Limb (tissue), 2 donors: ENCODE measurements around the gene PCDHGA8.
"Not testable (repeated sequence)": the region's sequence is repeated elsewhere in the genome, so short reads cannot be mapped to it uniquely, and the experiment has no call there.

ENCODE experiments used
- DNase-seq, 2 donors: peaks; one replicate each; pipeline ENCODE4 v3.0.0-alpha.2; 2016; ENCODE audit errors: extremely low spot score in 2 of 2

Gene PCDHGA8

DNA sequence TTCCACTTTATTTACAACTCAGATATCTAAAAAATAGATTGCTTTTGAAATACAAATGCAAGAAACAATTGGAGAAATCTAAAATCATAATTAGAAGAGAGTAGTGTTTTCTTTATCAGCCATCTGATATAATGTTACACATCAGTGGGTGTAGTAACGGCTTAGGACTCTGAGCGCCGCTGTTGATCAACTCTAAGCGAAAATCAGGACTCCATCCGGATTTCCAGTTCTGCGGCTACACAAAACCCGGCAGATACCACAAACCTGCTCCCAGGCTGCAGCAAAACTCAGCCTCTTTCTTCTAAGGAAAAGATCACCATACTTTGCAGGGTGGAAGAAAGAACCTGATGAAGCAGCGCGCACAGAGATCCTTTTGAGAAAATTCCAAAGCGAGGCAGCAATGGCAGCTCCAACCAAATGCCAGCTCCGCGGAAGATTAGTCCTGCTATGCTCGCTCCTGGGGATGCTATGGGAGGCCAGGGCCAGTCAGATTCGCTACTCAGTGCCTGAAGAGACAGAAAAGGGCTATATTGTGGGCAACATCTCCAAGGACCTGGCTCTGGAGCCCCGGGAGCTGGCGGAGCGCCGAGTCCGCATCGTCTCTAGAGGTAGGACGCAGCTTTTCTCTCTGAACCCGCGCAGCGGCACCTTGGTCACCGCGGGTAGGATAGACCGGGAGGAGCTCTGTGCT is 10.3 kb downstream of the PCDHGA8 start, which contains the start of gene PCDHGA9:
Gene PCDHGA9, plus strand, starts transcription at position 226 of the 691 bp plus-strand sequence. Its CDS starts 175 bp downstream, at position 401.
- peak in 1 of 2 donors; percentile 3 for DNase-seq

DNA sequence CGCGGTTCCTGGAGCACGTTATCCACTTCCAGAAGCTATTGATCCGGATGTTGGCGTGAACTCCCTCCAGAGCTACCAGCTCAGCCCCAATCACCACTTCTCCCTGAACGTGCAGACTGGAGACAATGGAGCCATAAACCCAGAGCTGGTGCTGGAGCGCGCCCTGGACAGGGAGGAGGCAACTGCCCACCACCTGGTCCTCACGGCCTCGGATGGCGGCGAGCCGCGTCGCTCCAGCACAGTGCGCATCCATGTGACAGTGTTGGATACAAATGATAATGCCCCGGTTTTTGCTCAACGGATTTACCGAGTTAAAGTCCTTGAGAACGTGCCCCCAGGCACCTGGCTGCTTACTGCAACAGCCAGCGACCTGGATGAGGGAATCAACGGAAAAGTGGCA is 11.0 kb downstream of the PCDHGA8 start:
- DNase-seq: no peak

DNA sequence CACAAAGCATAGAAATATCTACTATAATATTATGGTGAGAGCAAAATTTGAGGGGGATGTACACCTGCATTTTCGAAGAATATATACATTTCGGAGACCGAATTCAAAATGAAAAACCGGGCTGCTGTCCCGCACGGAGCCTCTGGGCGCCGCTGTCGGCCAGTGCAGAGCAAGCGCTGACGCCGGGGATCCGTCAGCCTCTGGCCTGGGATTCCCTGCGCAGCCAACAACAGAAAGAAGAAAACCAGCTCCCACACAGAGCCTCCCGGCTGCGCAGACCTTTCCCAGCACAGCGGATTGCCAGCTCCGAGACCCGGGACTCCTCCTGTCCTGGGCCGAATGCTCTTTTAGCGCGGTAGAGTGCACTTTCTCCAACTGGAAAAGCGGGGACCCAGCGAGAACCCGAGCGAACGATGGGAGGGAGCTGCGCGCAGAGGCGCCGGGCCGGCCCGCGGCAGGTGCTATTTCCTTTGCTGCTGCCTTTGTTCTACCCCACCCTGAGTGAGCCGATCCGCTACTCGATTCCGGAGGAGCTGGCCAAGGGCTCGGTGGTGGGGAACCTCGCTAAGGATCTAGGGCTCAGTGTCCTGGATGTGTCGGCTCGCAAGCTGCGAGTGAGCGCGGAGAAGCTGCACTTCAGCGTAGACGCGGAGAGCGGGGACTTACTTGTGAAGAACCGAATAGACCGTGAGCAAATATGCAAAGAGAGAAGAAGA is 15.5 kb downstream of the PCDHGA8 start, which contains the start of gene PCDHGB6:
Gene PCDHGB6, plus strand, starts transcription at position 232 of the 716 bp plus-strand sequence. Its CDS starts 182 bp downstream, at position 414.
- peak; percentile 16 to 61 for DNase-seq

DNA sequence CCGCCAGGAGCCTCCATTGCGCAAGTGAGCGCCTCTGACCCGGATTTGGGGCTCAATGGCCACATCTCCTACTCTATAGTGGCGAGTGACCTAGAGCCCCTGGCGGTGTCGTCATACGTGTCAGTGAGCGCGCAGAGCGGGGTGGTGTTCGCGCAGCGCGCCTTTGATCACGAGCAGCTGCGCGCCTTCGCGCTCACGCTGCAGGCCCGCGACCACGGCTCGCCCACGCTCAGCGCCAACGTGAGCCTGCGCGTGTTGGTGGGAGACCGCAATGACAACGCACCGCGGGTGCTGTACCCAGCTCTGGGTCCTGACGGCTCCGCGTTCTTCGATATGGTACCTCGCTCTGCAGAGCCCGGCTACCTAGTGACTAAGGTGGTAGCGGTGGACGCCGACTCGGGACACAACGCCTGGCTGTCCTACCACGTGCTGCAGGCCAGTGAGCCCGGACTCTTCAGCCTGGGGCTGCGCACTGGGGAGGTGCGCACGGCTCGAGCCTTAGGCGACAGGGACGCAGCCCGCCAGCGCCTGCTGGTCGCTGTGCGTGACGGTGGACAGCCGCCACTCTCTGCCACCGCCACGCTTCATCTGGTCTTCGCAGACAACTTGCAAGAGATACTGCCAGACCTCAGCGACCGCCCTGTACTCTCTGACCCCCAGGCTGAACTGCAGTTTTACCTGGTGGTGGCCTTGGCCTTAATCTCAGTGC is 17.3 kb downstream of the PCDHGA8 start:
- DNase-seq: no peak

DNA sequence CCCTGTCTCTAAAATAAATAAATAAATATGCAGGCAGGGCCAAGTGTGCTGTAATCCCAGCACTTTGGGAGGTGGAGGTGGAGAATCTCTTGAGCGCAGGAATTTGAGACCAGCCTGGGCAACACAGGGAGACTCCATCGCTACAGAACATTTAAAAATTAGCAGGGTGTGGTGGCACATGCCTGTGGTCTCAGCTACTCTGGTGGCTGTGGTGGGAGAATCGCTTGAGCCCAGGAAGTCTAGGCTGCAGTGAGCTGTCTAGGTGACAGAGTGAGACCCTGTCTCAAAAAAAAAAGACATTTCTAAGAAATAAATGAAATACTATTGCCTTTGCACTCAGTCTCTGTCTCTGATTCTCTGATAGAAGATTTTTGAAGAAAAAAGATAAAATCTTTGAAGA is 19.1 kb downstream of the PCDHGA8 start:
- DNase-seq: no peak

DNA sequence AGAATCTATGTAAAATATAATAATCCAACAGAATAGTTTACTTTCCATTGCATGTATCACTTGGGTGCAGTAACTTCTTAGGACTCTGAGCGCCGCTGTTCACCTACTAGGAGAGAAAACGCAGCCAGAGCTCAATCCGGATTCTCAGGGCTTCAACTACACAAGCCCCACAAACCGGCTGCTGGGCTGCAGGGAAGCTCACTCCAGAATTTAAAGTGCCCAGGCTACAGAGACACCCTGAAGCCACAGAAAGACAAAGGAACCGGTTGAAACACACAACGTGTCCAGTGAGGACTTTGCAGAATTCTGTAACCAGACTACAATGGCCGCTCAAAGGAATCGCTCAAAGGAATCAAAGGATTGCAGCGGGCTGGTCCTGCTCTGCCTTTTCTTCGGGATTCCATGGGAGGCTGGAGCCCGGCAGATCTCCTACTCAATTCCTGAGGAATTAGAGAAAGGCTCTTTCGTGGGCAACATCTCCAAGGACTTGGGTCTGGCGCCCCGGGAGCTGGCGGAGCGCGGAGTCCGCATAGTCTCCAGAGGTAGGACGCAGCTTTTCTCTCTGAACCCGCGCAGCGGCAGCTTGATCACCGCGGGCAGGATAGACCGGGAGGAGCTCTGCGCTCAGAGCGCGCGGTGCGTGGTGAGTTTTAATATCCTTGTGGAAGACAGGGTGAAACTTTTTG is 20.6 kb downstream of the PCDHGA8 start, which contains the start of gene PCDHGA10:
Gene PCDHGA10, plus strand, starts transcription at position 134 of the 686 bp plus-strand sequence. Its CDS starts 189 bp downstream, at position 323.
- DNase-seq: peak in 1 of 2 donors; percentile 5

DNA sequence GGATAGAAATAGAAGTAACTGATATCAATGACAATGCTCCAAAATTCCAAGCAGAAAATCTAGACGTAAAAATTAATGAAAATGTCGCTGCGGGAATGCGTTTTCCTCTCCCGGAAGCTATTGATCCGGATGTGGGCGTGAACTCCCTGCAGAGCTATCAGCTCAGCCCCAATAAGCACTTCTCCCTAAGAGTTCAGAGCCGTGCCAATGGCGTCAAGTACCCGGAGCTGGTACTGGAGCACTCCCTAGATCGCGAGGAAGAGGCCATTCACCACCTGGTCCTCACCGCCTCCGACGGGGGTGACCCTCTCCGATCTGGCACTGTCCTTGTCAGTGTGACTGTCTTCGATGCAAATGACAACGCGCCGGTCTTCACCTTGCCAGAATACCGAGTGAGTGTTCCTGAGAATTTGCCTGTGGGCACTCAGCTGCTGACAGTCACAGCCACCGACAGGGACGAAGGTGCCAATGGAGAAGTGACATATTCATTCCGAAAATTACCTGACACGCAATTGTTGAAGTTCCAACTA is 21.2 kb downstream of the PCDHGA8 start:
- no peak for DNase-seq

DNA sequence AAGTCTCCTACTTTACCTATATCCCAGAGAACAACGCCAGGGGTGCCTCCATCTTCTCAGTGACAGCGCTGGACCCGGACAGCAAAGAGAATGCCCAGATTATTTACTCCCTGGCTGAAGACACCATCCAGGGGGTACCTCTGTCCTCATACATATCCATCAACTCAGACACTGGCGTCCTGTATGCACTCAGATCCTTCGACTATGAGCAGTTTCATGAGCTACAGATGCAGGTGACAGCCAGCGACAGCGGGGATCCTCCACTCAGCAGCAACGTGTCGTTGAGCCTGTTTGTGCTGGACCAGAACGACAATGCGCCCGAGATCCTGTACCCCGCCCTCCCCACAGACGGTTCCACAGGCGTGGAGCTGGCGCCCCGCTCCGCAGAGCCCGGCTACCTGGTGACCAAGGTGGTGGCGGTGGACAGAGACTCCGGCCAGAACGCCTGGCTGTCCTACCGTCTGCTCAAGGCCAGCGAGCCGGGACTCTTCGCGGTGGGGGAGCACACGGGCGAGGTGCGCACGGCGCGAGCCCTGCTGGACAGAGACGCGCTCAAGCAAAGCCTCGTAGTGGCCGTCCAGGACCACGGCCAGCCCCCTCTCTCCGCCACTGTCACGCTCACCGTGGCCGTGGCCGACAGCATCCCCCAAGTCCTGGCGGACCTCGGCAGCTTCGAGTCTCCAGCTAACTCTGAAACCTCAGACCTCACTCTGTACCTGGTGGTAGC is 22.3 kb downstream of the PCDHGA8 start:
- DNase-seq: not testable (repeated sequence)

DNA sequence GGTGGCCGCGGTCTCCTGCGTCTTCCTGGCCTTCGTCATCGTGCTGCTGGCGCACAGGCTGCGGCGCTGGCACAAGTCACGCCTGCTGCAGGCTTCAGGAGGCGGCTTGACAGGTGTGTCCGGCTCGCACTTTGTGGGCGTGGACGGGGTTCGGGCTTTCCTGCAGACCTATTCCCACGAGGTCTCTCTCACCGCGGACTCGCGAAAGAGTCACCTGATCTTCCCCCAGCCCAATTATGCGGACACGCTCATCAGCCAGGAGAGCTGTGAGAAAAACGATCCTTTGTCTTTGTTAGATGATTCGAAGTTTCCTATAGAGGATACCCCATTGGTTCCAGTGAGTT is 22.8 kb downstream of the PCDHGA8 start:
- DNase-seq: not testable (repeated sequence)

DNA sequence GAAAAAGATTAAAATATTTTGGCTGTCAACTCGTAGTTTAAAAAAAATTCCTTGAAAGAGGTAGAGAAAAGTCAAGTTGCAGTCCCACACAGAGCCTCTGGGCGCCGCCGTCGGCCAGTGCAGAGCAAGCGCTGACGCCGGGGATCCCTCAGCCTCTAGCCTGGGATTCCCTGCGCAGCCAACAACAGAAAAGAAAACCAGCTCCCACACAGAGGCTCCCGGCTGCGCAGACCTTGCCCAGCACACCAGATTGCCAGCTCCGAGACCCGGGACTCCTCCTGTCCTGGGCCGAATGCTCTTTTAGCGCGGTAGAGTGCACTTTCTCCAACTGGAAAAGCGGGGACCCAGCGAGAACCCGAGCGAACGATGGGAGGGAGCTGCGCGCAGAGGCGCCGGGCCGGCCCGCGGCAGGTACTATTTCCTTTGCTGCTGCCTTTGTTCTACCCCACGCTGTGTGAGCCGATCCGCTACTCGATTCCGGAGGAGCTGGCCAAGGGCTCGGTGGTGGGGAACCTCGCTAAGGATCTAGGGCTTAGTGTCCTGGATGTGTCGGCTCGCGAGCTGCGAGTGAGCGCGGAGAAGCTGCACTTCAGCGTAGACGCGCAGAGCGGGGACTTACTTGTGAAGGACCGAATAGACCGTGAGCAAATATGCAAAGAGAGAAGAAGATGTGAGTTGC is 25.2 kb downstream of the PCDHGA8 start, which contains the start of gene PCDHGB7:
Gene PCDHGB7, plus strand, starts transcription at position 184 of the 679 bp plus-strand sequence. Its CDS starts 183 bp downstream, at position 367.
- peak; percentile 44 to 67 for DNase-seq

DNA sequence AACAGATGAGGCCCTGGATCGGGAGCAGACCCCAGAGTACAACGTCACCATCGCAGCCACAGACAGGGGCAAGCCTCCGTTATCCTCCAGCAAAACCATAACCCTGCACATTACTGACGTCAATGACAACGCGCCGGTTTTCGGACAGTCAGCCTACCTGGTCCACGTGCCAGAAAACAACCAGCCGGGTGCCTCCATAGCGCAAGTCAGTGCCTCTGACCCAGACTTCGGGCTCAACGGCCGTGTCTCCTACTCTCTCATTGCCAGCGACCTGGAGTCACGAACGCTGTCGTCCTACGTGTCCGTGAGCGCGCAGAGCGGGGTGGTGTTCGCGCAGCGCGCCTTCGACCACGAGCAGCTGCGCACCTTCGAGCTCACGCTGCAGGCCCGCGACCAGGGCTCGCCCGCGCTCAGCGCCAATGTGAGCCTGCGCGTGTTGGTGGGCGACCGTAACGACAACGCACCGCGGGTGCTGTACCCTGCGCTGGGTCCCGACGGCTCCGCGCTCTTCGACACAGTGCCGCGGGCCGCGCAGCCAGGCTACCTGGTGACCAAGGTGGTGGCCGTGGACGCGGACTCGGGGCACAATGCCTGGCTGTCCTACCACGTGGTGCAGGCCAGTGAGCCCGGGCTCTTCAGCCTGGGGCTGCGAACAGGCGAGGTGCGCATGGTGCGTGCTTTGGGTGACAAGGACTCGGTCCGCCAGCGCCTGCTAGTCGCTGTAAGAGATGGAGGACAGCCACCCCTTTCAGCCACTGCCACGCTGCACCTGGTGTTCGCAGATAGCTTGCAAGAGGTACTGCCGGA is 26.8 kb downstream of the PCDHGA8 start:
- no peak for DNase-seq

DNA sequence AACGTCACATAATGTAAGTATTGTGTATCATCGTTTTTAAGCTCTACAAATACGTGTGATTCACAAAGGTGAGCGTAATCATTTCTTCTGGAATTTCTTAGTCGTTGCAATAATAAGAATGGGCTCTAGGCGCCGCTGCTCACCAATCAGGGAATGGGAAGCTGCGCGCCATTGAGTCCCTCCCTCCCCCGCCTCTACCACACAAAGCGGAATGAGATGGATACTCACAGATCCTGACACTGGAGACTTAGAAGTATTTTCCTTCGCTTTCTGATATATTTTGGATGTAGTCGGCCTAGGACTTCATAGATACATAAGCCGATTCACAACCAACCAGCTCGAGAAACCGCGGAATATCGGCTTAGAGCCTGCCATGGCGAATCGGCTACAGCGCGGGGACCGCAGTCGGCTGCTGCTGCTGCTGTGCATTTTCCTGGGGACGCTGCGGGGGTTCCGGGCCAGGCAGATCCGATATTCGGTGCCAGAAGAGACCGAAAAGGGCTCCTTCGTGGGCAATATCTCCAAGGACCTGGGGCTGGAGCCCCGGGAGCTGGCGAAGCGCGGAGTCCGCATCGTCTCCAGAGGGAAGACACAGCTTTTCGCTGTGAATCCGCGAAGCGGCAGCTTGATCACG is 28.5 kb downstream of the PCDHGA8 start, which contains the start of gene PCDHGA11:
Gene PCDHGA11, plus strand, starts transcription at position 197 of the 634 bp plus-strand sequence. Its CDS starts 177 bp downstream, at position 374.
- no peak for DNase-seq

DNA sequence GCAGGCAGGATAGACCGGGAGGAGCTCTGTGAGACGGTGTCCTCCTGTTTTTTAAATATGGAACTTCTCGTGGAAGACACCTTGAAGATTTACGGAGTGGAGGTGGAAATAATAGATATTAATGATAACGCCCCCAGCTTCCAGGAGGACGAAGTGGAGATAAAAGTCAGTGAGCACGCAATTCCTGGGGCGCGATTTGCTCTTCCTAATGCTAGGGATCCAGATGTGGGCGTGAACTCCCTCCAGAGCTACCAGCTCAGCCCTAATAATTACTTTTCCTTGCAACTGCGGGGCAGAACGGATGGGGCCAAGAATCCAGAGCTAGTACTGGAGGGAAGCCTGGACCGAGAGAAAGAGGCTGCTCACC is 29.0 kb downstream of the PCDHGA8 start:
- DNase-seq: no peak

DNA sequence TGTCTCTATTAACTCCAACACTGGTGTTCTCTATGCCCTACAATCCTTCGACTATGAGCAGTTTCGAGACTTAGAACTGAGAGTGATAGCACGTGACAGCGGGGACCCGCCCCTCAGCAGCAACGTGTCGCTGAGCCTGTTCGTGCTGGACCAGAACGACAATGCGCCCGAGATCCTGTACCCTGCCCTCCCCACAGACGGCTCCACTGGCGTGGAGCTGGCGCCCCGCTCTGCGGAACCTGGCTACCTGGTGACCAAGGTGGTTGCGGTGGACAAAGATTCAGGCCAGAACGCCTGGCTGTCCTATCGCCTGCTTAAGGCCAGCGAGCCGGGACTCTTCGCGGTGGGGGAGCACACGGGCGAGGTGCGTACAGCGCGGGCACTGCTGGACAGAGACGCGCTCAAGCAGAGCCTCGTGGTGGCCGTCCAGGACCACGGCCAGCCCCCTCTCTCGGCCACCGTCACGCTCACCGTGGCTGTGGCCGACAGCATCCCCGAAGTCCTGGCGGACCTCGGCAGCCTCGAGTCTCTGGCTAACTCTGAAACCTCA is 30.4 kb downstream of the PCDHGA8 start:
- no peak for DNase-seq

DNA sequence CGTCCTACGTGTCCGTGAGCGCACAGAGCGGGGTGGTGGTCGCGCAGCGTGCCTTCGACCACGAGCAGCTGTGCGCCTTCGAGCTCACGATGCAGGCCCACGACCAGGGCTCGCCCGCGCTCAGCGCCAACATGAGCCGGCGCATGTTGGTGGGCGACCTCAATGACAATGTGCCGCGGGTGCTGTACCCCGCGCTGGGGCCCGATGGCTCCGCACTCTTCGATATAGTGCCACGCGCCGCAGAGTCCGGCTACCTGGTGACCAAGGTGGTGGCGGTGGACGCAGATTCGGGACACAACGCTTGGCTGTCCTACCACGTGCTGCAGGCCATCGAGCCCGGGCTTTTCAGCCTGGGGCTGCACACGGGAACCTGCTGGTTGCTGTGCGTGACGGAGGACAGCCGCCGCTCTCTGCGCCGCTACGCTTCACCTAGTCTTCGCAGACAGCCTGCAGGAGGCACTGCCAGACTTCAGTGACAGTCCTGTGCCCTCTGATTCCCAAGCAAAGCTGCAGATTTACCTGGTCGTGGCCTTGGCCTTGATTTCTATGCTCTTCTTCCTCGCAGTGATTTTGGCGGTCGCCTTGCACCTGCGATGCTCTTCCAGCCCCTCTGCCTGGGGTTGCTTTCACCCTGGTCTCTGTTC is 35.5 kb downstream of the PCDHGA8 start:
- no peak for DNase-seq

DNA sequence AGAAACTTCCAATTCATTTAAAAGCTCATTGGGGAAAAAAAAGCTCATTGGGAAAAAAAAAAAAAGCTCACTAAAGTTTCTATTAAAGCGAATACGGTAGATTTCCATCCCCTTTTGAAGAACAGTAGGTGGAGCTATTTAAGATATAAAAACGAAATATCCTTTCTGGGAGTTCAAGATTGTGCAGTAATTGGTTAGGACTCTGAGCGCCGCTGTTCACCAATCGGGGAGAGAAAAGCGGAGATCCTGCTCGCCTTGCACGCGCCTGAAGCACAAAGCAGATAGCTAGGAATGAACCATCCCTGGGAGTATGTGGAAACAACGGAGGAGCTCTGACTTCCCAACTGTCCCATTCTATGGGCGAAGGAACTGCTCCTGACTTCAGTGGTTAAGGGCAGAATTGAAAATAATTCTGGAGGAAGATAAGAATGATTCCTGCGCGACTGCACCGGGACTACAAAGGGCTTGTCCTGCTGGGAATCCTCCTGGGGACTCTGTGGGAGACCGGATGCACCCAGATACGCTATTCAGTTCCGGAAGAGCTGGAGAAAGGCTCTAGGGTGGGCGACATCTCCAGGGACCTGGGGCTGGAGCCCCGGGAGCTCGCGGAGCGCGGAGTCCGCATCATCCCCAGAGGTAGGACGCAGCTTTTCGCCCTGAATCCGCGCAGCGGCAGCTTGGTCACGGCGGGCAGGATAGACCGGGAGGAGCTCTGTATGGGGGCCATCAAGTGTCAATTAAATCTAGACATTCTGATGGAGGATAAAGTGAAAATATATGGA is 38.1 kb downstream of the PCDHGA8 start, which contains the start of gene PCDHGA12:
Gene PCDHGA12, plus strand, starts transcription at position 176 of the 782 bp plus-strand sequence. Its CDS starts 253 bp downstream, at position 429.
- no peak for DNase-seq

DNA sequence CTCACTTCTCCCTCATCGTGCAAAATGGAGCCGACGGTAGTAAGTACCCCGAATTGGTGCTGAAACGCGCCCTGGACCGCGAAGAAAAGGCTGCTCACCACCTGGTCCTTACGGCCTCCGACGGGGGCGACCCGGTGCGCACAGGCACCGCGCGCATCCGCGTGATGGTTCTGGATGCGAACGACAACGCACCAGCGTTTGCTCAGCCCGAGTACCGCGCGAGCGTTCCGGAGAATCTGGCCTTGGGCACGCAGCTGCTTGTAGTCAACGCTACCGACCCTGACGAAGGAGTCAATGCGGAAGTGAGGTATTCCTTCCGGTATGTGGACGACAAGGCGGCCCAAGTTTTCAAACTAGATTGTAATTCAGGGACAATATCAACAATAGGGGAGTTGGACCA is 38.9 kb downstream of the PCDHGA8 start:
- no peak for DNase-seq
